ENCODE measurements around the gene GPS1.

GRCh38 chr17:82021900-82022309 is 29.8 kb upstream of the GPS1 start:
- TF ChIP-seq POLR2A (IDR thresholded peaks at IDR 0.05) (no peak), CTCF (IDR thresholded peaks at IDR 0.05 in 8 of 11, conservative IDR thresholded peaks at IDR 0.05 in 3 of 11) (no peak), POLR2AphosphoS5 (IDR thresholded peaks at IDR 0.05) (no peak)

All from spleen (tissue), 7 donors.